Activated CD8-positive, alpha-beta memory T cell treated with anti-CD3 and anti-CD28 coated beads, Interleukin-2, amount 50 U/mL, for 24 hours (primary cell): Measurements from ENCODE around the gene TMEM62.
A peak's percentile ranks its signal among the peaks of the same experiment; 100 is the strongest.
"Not testable (repeated sequence)": the region's sequence is repeated elsewhere in the genome, so short reads cannot be mapped to it uniquely, and the experiment has no call there.

ENCODE experiments used
- DNase-seq: peaks from one replicate; pipeline ENCODE4 v3.0.0-alpha.2; 2020; ENCODE audit errors: extremely low read depth

Gene TMEM62

DNA sequence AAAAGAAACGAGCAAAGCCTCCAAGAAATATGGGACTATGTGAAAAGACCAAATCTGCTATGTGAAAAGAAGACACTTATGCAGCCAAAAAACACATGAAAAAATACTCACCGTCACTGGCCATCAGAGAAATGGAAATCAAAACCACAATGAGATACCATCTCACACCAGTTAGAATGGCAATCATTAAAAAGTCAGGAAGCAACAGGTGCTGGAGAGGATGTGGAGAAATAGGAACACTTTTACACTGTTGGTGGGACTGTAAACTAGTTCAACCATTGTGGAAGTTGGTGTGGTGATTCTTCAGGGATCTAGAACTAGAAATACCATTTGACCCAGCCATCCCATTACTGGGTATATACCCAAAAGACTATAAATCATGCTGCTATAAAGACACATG is 43.8 kb downstream of the TMEM62 start:
- DNase-seq, result not testable (repeated sequence)

DNA sequence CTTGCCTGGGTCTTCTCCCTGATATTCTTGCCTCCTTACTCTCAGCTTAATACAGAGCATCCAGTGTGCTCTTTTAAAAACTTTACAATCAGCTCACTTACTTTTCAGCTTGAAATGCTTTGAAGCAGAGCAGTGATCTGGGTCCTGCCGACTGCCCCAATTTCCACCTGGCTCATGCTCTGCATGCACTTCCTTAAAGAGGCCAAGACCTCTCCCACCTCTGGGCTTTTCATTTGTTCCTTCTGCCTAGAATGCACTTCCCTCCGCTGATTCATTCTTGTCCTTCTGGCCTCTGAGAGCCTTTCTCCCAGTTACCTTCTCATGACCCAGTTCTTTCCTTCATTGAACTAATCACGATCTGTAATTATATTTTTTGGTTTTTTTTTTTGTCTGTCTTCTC is 49.9 kb downstream of the TMEM62 start:
- no peak for DNase-seq

DNA sequence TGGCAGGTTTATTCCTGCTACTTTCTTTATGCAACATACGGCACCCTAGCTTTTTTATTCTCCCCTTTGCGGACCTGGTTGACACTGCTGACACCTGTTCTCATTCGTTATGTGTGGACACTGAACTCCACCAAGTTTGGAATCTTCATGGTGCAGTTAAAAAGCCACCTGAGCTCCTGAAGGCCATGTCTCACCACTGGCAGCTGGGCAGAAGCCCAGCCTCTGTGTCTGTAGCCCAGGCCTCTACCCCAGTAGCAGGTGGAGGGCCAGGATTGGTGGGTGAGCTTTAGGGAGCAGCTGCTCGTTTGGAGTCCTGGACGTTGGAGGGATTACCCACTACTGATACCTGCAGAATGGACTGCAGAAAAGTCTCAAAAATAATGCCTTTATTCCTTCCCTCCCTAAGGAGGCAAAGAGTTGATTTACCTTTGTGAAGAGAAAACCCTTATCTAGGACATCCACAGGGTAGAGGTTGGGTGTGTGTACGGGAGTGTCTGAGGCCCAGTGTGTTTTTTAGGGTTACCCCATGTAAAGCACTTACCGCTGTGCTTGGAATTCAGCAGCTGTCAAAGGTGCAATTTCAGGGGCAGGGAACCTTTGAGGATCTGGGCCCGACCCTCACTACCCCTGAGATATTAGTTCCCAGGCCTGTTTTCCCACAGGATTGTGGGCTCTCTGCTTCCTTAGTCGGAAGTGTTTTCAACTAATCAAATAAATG is 51.2 kb downstream of the TMEM62 start:
- no peak for DNase-seq

DNA sequence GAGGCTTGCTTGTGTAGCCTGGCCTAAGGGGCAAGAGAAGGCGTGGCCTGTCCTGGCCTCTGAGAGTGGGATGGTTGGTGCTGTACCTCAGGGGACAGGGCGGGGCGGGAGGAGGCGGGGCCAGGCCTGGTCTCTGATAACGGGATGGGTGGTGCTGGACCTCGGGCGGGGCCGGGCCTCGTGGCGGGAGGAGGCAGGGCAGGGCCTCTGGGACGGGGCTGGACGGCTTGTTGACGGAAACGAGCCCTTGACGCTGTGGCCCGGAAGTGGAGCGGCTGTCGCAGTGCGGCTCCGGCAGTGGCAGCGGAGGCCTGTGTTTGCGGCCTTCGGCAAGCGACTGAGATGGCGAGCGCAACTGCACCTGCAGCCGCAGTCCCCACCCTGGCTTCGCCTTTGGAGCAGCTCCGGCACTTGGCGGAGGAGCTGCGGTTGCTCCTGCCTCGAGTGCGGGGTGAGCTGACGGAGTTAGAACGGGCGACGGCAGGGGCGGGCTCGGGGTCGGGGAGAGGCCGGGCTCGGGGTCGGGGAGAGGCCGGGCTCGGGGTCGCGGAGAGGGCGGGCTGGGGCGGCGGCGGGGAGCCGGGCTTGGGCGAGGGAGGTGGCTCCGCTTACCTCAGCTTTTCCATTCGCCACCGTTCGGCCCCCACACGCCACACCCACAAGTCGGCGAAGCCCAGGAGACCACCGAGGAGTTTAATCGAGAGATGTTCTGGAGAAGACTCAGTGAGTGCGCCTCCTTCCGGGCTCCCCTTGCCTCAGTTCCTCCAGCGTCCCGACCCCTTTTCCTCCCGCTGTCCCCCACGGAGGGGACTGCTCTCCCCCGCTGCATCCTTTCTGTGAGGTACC is 52.0 kb downstream of the TMEM62 start, which contains the start of gene CCNDBP1:
Gene CCNDBP1, plus strand, starts transcription at position 247 of the 846 bp plus-strand sequence. Its CDS starts 96 bp downstream, at position 343.
- peak; percentile 78 for DNase-seq

DNA sequence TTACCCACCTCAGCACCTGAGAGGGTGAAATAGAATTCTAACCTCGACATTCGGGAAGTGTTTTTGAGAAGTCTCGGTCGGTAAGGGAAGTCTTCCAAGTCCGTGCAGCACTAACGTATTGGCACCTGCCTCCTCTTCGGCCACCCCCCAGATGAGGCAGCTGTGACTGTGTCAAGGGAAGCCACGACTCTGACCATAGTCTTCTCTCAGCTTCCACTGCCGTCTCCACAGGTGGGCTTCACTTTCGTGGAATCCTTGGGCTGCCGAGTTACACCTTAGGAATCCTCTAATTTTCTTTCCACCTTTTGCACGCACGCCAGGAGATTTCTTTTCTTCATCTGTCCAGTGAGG is 52.6 kb downstream of the TMEM62 start:
- DNase-seq, result no peak

DNA sequence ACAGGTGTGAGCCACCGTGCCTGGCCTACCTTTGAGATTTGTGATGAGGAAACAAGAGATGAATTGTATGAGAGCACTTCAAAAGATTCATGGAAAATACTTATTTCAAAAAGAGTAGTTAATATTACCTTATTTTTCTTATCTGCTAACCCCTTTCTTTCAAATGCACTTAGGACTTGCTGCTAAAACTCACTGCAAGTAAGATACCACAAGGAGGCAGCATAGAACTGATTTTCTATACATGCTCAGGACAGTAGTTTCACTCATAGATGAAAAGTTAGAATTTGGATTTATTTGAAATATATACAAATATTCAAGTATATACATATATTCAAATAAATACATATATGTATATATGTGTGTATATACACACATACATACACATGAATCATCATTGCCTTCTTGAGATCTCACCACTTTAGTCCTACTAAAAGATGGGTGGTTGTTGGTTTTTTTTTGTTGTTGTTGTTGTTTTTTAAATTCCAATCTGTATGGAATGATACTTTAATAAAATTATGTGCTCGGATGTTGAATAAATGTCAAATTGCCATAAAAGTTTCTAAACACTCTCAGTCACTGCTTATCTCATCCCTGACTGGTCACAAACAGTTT is 54.3 kb downstream of the TMEM62 start:
- no peak for DNase-seq

DNA sequence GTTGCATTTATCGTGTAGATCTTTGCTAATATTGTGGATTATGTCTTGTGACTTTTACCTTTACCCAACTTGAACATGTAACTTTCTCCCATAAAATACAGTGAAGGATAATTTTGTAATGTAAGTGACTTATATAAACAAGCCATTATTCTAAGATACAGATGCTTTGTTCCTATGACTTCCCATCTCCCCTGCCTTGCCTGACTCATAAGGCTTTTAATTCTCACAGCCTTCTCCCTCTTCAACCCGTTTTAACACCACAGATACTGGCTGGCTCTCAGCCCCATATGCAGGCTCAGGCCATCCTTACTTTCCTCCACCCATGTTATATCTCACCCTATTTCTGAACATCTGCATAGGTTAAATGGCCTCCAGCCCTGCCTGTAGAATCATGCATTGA is 55.9 kb downstream of the TMEM62 start:
- DNase-seq, result no peak

DNA sequence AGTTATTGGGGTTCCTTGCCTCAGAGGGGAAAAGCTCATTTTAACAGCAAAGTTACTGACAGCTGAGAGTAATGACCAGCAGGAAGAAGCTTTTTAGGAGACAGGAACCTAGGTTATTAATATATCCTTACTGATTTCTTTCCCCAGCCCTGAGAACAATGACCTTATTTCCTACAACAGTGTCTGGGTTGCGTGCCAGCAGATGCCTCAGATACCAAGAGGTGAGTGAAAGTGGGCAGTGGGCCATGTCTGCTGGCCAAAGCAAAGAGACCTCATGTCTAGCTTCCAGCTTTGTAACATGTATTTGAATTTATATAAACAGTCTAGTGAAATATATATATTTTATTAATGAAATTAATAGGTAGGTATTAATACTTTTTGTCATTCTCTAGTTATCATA is 56.8 kb downstream of the TMEM62 start:
- DNase-seq, result no peak

DNA sequence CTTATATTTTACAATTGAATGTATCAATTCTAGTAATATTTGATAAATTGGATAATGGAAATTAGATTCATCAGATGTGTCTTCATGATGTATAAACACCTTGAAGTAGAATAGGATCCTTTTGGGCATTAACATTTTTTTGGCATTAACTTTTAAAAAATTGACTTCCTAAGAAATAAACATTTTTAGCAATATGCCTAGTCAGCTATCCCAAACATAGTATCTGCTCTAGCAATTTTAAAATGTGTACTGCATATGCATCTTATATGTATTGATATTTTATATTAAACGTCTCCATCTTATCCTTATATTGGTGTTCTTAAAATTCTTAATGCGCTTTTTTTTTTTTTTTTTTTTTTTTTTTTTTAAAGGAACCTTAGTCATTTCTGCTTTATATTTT is 60.3 kb downstream of the TMEM62 start:
- DNase-seq, result no peak

DNA sequence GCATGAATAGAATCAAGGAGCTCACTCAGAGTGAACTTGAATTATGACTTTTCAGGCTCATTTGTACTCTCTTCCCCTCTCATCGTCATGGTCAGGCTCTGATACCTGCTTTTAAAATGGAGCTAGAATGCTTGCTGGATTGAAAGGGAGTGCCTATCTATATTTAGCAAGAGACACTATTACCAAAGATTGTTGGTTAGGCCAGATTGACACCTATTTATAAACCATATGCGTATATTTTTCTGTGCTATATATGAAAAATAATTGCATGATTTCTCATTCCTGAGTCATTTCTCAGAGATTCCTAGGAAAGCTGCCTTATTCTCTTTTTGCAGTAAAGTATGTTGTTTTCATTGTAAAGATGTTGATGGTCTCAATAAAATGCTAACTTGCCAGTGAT is 61.4 kb downstream of the TMEM62 start:
- no peak for DNase-seq

DNA sequence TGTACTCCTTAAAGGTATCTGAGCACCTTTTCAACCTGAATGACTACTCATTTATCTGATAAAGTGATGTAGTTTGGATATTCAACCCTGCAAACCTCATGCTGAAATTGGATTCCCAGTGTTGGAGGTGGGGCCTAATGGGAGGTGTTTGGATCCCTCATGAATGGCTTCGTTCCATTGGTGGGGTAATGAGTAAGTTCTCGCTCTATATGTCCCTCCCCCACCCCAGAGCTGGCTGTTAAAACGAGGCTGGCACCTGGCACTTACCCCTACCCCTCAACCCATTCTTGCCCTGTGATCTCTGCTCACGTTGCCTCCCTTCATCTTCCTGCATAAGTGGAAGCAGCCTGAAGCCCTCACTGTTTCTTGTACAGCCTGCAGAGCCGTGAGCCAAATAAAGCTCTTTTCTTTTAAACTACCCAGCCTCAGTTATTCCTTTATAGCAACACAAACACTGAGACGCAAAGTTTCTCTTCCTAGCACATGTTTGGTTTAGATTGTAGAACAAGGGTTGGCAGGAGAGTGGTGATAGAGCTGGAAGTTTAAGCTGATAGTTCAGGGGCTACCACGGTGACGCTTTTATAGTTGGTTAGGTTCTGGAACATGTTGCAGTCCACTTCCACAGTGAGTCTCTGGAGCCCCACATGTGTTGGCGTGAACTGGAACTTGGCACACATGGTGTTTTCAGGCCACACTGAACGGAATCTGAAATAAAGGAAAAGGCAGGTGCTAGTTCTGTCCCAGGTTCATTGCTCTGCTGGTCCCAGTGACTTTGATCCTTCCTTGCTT is 63.6 kb downstream of the TMEM62 start:
- no peak for DNase-seq

DNA sequence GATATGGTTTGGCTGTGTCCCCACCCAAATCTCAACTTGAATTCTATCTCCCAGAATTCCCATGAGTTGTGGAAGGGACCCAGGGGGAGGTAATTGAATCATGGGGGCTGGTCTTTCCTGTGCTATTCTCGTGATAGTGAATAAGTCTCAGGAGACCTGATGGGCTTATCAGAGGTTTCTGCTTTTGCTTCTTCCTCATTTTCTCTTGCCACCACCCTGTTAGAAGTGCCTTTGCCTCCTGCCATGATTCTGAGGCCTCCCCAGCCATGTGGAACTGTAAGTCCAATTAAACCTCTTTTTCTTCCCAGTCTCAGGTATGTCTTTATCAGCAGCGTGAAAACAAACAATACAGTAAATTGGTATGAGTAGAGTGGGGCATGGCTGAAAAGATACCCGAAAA is 64.4 kb downstream of the TMEM62 start:
- DNase-seq, result not testable (repeated sequence)

DNA sequence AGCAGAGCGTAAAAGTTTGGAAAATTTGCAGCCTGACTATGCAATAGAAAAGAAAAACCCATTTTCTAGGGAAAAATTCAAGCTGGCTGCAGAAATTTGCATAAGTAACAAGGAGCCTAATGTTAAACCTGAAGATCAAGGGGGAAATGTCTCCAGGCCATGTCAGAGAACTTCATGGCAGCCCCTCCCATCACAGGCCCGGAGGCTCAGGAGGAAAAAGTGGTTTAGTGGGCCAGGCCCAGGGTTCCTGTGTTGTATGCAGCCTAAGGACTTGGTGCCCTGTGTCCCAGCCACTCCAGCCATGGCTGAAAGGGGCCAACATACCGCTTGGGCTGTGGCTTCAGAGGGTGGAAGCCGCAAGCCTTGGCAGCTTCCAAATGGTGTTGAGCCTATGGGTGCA is 65.2 kb downstream of the TMEM62 start:
- not testable (repeated sequence) for DNase-seq

DNA sequence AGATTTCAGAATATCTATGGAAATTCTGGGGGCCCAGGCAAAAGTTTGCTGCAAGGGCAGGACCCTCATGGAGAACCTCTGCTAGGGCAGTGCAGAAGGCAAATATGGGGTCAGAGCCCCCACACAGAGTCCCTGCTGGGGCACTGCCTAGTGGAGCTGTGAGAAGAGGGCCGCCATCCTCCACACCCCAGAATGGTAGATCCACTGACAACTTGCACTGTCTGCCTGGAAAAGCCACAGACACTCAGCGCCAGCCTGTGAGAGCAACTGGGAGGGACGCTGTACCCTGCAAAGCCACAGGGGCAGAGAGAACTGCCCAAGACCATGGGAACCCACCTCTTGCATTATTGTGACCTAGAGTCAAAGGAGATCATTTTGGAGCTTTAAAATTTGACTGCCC is 65.6 kb downstream of the TMEM62 start:
- no peak for DNase-seq

DNA sequence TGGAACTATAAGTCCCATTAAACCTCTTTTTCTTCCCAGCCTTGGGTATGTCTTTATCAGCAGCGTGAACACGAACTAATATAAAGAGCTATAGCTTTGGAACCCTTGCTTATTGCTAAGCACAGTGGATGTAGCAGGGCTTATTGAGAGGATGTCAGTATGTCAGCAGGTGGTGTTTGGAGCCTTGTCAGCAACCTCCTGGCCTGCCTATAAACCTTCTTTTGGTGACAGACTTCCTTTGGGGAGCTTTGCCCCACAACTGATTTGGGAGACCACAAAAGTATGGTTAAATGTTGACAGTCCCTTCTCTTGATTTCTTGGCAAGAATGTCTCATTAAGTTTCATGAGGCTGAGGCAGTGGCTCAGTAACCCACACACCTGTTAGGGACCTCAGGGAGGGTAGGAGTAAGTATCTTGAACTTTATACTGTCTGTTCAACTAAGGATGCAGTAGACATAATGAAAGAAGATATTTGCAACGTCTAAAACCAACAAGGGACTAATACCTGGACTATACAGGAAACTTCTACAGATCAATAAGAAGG is 66.6 kb downstream of the TMEM62 start:
- DNase-seq, result no peak

DNA sequence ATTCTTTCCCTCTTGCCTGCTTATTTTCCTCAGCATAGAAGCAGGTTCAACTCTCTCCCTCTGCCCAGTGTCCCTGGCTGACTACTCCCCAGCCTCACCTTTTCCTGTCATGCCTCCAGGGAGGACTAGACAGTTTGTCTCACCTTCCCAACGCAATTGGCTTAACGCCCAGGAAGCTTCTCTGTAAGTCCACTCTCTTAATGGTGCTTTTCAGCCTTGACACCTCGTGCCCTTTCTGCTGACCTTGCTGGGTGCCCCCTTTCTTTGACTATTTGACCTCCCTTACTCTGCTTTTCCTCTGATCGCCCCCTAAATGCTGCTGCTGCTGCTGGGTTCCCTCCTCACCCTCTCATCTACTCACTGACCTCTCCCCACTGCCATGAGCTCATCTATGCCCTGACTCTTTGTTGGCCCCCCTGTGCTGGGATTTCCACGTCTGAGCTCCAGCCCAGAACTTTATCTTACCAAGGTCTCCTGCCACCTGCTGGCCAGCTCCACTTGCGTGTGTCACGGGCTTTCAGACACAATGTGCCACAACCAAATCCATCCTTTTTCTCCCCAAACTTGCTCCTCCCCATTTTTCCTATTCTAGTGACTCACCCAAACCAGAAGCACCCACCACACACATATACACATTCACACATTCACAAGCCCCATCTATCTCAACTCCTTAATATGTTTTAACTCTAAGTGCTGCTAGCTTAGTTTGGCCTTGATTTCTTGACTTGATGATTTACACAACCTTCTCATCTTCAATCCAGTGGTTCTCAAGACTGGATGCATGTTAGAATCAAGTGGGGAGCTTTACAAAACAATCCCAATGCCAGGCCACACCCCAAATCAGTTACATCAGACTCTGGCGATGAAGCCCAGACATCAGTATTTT is 70.9 kb downstream of the TMEM62 start:
- no peak for DNase-seq

DNA sequence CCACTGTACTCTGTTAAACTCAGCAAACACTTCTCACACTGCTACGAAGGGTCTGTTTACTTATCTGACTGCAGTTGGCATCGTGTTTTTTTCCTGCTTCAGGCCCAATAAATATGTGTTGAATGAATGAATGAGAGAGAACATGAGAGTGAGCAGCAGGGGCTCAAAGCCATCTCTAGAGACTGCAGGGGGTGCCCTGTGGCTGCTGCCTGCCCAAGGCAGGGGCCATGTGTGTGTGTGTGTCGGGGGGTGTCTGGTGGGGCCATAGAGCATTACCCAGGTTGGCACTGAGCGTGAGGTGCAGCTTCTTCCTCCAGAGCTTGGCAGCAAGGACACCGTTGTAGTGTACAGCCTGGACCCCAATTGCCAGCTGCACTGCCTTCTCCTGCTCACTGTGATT is 72.7 kb downstream of the TMEM62 start:
- no peak for DNase-seq

DNA sequence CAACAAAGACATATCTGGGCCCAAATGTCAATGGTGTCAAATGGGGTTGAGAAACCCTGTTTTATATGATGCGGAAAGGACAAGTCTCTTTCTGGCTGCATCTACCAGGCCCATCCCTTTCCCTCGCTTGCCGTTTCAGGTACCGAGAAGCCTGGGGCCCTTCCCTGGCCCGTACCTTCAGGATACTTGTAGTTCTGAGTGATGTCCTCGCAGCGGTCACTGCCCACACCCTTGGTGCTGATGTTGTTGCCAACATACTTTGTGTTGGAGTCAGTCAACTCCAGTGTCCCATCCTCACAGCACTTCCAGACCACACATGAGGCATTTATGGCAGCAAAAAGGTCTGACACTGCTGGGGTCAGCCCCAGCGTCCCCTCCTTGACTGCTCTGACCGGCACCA is 73.6 kb downstream of the TMEM62 start:
- DNase-seq, result no peak

DNA sequence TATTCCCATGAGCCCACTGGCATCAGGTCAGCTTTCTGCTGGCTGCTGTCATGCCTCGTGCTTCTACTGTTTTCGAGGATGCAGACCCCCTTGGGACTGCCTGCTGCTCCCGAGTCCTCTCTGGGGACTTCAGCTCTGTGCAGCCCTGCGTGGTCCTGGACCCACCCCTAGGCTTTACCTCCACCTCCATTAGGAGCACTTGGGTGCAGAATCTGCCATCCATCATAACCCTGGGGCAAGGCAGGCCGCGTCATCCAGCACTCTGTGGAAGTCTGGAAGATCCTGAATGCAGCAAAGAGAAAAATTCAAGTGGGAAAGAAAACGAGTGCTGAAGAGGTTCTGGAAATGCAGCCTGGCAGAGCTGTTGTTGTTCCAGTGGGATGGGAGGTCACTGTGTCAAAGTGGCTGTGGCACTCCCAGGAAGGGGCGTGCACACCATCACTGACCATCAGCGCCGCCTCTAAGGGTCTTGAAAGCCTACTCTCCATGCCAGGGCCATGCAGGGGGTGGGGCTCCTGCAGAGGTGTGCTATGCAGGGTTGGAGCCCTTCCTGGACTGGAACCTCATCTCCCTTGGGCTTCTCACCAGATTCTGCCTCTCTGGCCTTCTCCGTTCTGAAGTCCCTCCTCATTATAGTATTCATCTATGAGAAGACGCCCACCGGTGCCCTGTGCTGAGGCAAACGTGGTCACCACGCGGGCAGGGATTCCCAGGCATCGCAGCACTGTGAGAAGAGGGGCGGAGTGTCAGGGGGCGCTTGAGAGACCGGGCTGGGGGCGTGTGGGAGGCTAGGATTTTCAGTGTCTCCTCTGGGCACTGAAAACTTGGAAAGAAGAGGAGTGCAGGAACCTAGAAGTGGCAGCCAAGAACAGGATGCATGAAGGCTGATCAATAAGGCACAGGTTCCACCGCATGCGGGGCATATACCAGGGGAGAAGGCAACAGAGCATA is 74.9 kb downstream of the TMEM62 start:
- no peak for DNase-seq
